Kidney (tissue), 14 donors: Measurements from ENCODE around the gene COPS9. TPM values are rescaled to one million over a fixed set of nuclear protein-coding genes. Genes with fewer than 3 reads are reported as not detected.
A peak's percentile ranks its signal among the peaks of the same experiment; 100 is the strongest.

Source experiments
- DNase-seq, 5 donors: peaks; one replicate each; pipeline ENCODE4 v3.0.0-alpha.2; 2013 to 2020
- FAIRE-seq: peaks from 2 replicates; lab custom pipeline; 2012; peaks lifted over from hg19 to GRCh38; lab: Jason Lieb, UNC
- H3K27ac ChIP-seq, 2 donors: one replicate each; pipeline ENCODE4 v1.7.0; 2013; ENCODE audit warnings: low read depth in 2 of 2, low read length in 2 of 2, inconsistent platforms in 1 of 2
- H3K27me3 ChIP-seq: one replicate; pipeline ENCODE4 v1.7.1; 2013; ENCODE audit warnings: low read length, inconsistent platforms; ENCODE audit not compliant: control insufficient read depth, insufficient read depth
- H3K36me3 ChIP-seq, 3 donors: one replicate each; pipeline versions ENCODE4 v1.7.0 to v1.7.1; 2013; ENCODE audit warnings: low read length in 3 of 3, control low read depth in 1 of 3, inconsistent platforms in 1 of 3; ENCODE audit not compliant: insufficient read depth in 3 of 3, control insufficient read depth in 2 of 3
- H3K4me1 ChIP-seq, 3 donors: one replicate each; pipeline versions ENCODE4 v1.7.0 to v1.7.1; 2013; ENCODE audit warnings: low read length in 3 of 3, inconsistent platforms in 1 of 3, low read depth in 1 of 3; ENCODE audit not compliant: control insufficient read depth in 2 of 3, insufficient read depth in 2 of 3
- H3K4me3 ChIP-seq, 3 donors: one replicate each; pipeline versions ENCODE4 v1.7.0 to v1.8.1; 2013; ENCODE audit warnings: low read length in 3 of 3, control low read depth in 1 of 3, inconsistent platforms in 1 of 3
- H3K9ac ChIP-seq, 3 donors: one replicate each; pipeline versions ENCODE4 v1.7.0 to v1.7.1; 2013; ENCODE audit warnings: low read length in 3 of 3, control low read depth in 1 of 3, inconsistent platforms in 1 of 3
- H3K9me3 ChIP-seq, 3 donors: one replicate each; pipeline versions ENCODE4 v1.7.0 to v1.7.1; 2013; ENCODE audit warnings: low read length in 3 of 3, control low read depth in 1 of 3, inconsistent platforms in 1 of 3; ENCODE audit not compliant: control insufficient read depth in 2 of 3, insufficient read depth in 1 of 3
- intact Hi-C: fragments of 100-400 bp; cut with DNase I; formaldehyde crosslinking; loops from one replicate; pipeline ENCODE4 v1.11.1; 2022
- polyA plus RNA-seq: library from polyadenylated mRNA; stranded (reverse); fragments of 350-450 nt; fragmentation: Illumina TruSeq; extraction: RNeasy Lipid Tissue Mini Kit (QIAGEN cat#74804); gene quantifications from one replicate; pipeline ENCODE4 v1.2.3, GENCODE V29; 2014; ENCODE audit warnings: low read depth, low replicate concordance; ENCODE audit not compliant: insufficient read depth
- total RNA-seq: library from RNA; stranded (reverse); fragmentation: NEBNext Ultra II Directional; extraction: Animal tissue kit (Norgen Biotek cat#: 25700); gene quantifications from one replicate; pipeline ENCODE4 v1.2.1, GENCODE V29; 2021
- TF ChIP-seq, protein P1 (sequence below): IDR thresholded peaks from 3 replicates; pipeline ENCODE4 v1.5.1; 2012; ENCODE audit warnings: mild to moderate bottlenecking, moderate library complexity, borderline replicate concordance; ENCODE audit not compliant: insufficient read depth; ENCODE audit errors: extremely low read depth
- donor health status: control.
- donor health status: control.
- donor health status: control.
- donor health status: control.
- donor health status: control.
- donor health status: DM: yes; HTN: yes; CAD: no.
- donor health status: Normal renal cell carcinoma (clear cell type).

The COPS9 gene
- total and polyA plus RNA-seq, 2 donors from 2014 or later: 119 to 310 TPM

DNA sequence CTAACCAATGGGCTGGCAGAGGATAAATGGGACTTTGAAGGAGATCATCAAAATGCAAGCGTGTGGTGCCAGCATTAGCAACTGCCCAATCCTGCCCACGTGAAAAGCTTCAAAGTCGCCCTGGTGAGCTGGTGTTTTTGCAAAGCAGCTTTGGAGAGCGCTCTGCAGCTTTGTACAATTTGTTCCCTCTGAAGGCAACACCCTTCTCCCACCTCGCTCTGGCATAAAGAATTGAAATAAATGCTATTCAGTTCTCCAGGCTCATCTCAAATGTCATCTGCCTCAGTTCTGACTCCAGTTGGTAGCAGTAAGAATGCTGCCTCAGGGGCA is 3.5 kb downstream of the COPS9 start:
- TF ChIP-seq, protein P1, sequence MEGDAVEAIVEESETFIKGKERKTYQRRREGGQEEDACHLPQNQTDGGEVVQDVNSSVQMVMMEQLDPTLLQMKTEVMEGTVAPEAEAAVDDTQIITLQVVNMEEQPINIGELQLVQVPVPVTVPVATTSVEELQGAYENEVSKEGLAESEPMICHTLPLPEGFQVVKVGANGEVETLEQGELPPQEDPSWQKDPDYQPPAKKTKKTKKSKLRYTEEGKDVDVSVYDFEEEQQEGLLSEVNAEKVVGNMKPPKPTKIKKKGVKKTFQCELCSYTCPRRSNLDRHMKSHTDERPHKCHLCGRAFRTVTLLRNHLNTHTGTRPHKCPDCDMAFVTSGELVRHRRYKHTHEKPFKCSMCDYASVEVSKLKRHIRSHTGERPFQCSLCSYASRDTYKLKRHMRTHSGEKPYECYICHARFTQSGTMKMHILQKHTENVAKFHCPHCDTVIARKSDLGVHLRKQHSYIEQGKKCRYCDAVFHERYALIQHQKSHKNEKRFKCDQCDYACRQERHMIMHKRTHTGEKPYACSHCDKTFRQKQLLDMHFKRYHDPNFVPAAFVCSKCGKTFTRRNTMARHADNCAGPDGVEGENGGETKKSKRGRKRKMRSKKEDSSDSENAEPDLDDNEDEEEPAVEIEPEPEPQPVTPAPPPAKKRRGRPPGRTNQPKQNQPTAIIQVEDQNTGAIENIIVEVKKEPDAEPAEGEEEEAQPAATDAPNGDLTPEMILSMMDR: no peak
- no peak for DNase-seq
- no peak for FAIRE-seq

DNA sequence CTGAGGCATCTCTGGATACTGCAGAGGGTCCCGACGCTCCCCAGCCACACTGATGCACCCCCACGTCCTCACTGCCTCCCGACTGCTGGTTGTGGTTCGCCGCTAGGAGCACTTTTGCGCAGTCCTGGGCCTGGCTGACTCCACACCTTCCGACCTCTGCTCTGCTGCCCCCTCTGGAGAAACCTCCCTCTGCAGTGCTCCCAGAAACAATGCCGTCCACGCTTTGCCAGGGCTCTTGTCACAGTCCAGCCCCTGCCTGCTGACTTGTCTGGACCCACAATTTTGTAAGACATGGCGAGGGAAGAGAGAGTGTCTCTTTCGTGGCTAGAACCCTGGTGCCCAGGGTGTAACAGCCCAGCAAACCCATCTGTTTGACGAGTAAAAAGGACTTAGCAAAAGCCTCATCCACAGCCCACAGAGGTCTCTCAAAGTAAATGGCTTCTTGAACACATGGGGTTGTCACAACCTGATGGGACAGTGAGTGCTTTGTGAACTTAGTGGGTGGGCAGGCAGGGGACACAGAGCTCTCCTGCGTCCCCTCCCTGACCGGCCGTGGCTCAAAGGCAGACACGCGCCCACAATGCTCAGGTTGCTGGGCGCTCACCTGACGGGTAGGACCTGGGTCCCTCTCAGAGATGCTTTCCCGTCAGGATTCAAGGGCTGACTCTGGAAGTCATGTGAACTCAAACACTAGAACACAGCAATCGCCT is 4.0 kb downstream of the COPS9 start:
- Histone ChIP-seq H3K27ac (no peak overlapping the region), H3K9me3 (no peaks in the 10 kb centered on the region), H3K36me3 (peaks cover 0 to 26% (median 24%) of the 10 kb centered on the region in 3 donors), H3K9ac (no peak overlapping the region), H3K27me3 (no peaks in the 10 kb centered on the region), H3K4me3 (no peak overlapping the region), H3K4me1 (peaks cover 0 to 11% (median 8%) of the 10 kb centered on the region in 3 donors)
- TF ChIP-seq, protein P1: no peak
- intact Hi-C loops: no loop called here
- DNase-seq (peak in 1 of 5 donors; percentile 34), FAIRE-seq (no peak)

More for the DNA sequence above, 3.5 kb downstream of the COPS9 start:
- no peak overlapping the region for H3K9ac ChIP-seq
- H3K36me3 ChIP-seq: peaks cover 0 to 26% (median 24%) of the 10 kb centered on the region in 3 donors
- no peak overlapping the region for H3K4me3 ChIP-seq
- peaks cover 0 to 11% (median 8%) of the 10 kb centered on the region in 3 donors for H3K4me1 ChIP-seq
- no peaks in the 10 kb centered on the region for H3K27me3 ChIP-seq
- H3K9me3 ChIP-seq: no peaks in the 10 kb centered on the region
- H3K27ac ChIP-seq: no peak overlapping the region
- intact Hi-C loops: no loop called here

DNA sequence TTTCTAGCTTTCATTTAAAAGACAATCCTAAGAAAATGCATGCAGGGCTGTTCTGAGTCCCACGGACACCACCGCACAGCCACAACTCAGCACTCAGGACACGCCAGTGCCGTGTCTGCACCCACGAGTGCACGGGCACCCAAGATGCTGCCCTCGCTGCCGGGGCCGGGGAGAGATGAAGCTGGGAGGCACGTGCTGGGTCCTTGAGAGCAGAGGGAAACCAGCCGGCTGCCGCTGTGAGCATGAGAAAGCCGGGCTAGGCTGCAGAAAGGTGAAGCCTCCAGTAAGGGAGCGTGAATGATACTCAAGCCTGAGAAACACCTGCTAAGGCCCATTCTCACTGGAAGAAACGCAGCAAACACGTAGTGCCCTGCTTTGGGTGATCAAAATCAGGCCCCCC is 4.8 kb downstream of the COPS9 start:
- peak in 1 of 5 donors; percentile 26 for DNase-seq

More for the DNA sequence above, 4.8 kb downstream of the COPS9 start:
- no peak for FAIRE-seq
- TF ChIP-seq, protein P1: no peak
- Histone ChIP-seq H3K9ac (no peak overlapping the region), H3K4me3 (no peak overlapping the region), H3K4me1 (peaks cover 0 to 11% (median 8%) of the 10 kb centered on the region in 3 donors), H3K36me3 (peaks cover 0 to 29% (median 24%) of the 10 kb centered on the region in 3 donors), H3K27me3 (no peaks in the 10 kb centered on the region), H3K9me3 (no peaks in the 10 kb centered on the region), H3K27ac (no peak overlapping the region)
- intact Hi-C loops: no loop called here
